ENCODE measurements around the gene DCAF8.

DCAF8 gene

DNA sequence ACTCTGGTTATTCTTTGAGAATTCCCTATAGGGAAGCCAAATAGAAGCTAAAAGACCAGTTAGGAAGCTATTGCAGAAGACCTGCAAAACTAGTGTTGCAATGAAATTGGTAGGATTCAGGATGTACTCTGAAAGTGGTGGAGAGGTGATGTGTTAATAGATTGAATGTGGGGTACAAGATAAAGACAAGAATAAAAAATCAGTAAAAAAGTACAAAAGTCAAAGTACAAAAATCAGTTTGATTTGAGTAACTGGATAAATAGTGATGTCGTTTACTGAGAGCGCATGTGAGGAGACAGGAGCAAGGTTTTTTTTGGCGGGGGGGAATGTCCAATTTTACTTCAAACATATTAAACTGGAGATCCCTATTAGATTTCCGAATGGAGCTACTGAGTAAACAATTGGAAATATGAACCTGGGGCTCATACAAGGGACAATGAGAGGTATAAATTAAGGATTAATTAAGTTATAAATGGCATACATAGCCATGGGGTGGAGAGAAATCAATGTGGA, 2.5 kb upstream of the DCAF8 start:
- no peak for DNase-seq (ENCODE audit: low read depth in 2 of 2)

DNA sequence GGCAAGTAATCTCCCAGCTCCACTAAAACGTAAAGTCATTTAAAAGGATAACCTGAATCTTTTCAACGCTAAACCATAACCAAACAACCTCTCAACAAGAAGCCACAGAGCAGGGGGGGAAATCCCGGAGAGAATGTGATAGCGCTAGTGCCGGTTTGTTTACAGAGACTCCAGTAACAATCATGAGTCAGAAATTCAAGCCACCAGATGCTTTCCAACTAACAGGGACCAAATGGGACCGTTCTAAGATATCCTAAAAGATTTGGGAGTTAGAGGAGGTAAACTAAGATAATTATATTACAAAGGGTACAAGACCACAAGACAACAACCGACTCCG, 825 bp downstream of the DCAF8 start:
- peak; percentile 40 to 66 for DNase-seq (ENCODE audit: low read depth in 2 of 2)

DNA sequence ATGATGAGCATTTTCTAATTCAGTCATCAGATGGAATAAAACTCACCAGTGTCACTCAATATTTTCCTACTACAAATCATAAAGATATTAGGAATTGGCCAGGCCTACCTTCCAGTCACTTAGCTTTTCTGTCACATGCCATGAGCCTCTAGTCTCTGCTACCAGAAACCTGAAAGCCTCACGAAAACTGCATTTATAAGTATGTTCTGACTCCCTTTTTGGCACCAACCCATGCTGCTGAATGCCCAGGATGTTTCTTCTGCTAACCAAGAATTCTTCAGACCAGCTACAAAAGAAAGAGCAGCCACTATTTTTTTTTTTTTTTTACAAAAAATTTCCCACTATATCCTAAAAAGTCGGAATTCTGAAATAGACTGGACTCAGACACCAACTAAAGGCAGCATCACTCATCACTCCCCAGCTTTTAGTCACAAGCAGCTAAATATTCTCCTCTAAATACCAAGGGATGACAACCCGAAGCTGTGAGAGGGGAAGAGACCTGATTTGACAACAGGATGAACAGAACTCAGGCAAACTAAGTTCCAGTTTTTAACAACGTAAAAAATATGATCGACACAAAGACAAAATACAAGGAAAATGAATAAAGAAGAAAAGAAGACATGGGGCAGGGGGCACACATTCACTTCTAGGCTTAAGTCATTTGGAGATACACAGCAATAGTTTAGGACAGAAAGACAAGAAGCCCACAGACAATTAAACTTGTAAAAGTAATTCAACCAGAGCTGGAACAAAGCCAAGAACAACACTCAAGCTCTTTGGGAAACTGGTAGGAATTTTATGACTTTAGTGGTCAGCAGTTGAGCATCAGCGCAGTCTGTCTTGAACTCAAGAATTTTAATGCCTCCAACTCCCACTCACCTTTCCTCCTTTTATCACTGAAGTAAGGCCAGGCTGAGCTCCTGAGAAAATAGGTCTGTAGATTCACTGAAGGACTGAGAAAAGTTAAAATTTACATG, 1.7 kb downstream of the DCAF8 start:
- no peak for DNase-seq (ENCODE audit: low read depth in 2 of 2)

DNA sequence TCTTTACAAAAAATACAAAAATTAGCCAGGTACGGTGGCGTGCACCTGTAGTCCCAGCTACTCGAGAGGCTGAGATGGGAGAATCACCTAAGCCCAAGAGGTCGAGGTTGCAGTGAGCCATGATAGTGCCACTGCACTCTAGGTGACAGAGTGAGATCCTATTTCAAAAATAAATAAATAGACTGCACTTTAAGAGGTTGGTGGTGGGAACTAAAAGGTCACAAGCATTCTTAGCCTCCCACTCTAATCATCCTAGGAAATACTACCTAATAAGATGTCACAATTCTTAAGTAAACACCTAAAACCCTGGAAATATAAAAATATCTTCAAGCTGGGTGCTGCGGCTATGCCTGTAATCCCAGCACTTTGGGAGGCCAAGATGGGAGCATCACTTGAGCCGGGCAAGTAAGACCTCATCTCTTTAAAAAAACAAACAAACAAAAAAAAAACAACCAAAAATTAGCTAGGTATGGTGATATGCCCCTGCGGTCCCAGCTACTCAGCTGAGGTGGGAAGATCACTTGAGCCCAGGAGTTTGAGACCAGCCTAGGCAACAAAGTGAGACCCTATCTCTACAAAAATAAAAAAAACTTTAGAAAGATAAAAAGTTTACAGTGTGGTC, 4.1 kb downstream of the DCAF8 start:
- DNase-seq (ENCODE audit: low read depth in 2 of 2): no peak

DNA sequence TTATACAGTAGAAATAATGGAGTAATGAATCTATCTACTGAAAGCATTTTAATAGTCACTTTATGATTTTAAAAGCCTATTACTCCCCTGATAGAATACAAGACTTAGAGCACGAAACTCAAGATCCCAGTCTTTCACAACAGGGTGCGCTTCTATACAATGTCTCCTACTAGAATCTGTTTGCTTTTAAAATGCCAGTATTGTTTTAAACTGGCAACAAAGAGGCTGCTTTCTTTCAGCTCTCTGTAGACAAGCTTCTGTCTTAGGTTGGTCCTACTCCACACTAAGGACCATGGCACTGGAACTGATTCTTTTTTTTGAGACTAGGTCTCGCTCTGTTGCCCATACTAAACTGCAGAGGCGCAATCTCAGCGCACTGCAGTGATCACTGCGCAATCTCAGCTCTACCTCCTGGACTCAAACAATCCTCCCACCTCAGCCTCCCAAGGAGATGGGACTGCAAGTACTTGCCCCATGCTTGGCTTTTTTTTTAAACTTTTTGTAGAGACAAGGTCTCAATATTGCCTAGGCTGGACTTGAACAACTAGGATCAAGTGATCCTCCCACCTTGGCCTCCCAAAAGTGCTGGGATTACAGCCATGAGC, 4.8 kb downstream of the DCAF8 start:
- no peak for DNase-seq (ENCODE audit: low read depth in 2 of 2)

DNA sequence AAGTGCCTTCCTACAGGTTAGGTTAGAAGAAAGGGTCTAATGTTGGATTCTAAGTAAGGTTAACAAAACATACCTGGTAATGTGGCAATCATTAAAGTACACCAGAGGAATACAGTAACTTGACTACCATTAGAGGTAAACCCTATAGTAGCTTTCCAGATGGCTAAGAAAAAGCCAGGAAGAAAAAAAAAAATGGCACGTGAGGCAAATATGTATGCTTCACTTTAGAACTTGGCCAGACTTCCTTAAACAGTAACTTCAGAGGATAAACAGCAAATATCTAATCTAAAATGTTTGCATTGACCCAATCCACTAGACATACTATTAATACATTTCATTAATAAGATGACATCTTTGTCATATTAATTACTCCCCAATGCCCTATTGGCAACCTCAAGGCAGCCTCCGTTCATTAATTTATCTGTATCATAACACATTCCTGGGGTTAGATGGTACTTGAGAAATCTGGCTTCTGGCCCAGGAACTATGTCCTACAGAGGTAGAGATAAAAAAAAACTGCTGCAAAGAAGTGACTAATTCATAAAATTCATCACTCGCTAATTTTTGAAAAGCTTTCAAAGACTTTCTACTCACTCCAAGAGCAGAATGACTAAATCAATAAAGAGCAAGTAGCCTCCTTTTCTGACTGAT, 5.8 kb downstream of the DCAF8 start:
- no peak for DNase-seq (ENCODE audit: low read depth in 2 of 2)

DNA sequence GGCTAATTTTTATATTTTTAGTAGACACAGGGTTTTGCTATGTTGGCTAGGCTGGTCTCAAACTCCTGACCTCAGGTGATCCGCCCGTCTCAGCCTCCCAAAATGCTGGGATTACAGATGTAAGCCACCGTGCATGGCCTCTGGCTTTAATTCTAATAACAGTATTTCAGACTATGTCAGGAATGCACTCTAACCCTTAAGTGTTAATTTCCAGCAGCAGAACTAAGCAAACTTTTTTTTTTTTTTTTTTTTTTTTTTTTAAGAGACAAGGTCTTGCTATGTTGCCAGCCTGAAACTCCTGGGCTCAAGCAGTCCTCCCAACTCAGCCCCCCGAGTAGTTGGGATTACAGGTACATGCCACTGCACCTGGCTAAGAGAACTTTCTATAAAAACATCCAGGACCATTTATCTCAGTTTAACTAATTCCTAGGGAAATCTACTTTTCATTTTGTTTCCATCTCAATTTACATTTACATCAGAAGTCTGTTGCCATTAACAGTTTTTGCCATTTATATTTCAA, 6.5 kb downstream of the DCAF8 start:
- DNase-seq (ENCODE audit: low read depth in 2 of 2): no peak

DNA sequence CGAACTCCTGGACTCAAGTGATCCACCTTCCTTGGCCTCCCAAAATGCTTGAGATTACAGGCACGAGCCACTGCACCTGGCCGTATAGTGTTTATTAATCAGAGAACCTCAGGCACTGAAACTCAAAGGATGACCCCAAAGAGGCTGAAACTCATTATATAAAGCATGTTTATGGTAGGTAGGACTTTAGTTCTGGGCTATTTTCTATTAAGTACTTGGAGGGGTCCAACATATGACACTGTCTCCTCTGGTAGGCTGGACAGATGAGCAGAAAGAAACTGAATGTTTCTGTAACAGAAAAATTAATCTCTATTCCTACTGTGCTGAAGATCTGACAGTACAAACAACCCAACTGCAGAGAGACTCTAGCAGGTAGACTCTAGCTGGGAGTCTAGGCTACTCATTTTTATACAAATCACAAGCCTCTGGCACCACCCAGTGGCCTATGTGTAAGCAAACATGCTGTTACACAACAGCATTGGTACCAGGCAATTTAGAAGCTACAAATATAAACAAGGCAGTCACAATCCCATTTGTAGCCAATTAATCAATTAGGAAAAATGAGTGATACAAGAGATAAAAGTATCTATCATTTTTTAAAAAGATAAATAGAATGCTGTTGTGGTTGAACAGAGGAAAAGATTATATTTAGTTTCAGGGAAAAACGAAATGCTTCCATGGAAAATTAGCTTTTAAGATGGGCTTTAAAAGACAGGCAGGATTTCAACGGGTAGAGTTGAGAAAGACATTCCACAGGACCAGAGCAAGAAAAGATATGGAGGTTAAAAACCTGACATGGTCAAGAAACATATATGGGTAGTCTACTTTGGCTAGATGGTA, 10.4 kb downstream of the DCAF8 start:
- peak in 1 of 2 donors; percentile 30 for DNase-seq (ENCODE audit: low read depth in 2 of 2)

DNA sequence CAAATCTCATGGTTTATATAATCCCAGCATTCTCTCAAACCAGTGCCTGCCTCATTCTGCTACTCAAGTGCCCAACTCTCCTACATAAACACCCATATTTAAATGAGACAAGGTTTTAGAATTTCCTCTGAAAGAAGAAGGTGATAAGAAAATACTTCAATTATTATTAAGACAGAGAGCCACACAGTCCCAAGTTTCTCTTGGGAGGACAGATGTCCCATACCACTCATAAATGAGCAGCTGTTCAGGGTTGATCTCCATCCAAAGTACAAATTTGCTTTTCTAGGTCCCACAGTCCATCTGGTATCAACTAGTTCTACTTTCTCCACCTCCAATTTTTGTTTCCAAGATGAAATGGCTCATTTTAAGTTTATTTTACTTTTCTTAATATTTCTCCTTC, 11.3 kb downstream of the DCAF8 start:
- no peak for DNase-seq (ENCODE audit: low read depth in 2 of 2)

DNA sequence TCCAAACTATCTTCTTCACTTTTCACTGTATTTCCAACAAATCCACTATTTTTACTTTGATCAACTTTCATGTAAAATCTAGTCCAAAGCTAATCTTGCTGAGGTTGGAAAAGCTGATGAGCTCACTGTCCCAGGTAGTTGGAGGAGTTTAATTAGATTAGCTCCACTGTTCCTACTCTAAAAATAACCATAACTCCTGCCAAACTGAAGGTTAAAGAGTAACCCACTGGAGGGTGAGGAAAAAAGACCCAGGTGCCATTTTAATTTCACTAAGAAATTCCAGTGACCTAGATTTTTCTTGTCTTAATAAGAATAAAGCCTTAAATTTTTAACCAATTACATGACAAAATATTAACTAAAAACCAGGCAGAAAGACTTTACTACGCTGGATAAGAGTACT, 15.3 kb downstream of the DCAF8 start:
- DNase-seq (ENCODE audit: low read depth in 2 of 2): no peak

DNA sequence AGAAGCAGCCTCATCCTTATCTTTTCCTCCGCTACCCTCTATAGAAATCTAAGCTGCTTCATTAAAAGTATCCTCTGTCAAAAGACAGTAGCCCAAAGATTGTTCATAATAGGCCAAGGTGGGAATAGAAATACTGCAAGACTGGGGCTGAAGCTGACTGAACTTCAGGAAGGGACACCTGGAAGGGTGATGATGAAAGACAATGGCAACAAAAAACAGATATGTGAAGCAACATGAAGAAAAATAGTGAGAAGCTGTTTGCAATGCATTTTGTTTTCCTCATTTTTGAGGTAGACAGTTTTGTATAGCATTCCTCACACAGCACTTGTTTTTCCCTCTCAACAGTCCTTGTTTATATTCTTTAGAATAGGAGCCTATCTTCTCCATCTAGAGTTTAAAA, 16.9 kb downstream of the DCAF8 start:
- DNase-seq (ENCODE audit: low read depth in 2 of 2): no peak

DNA sequence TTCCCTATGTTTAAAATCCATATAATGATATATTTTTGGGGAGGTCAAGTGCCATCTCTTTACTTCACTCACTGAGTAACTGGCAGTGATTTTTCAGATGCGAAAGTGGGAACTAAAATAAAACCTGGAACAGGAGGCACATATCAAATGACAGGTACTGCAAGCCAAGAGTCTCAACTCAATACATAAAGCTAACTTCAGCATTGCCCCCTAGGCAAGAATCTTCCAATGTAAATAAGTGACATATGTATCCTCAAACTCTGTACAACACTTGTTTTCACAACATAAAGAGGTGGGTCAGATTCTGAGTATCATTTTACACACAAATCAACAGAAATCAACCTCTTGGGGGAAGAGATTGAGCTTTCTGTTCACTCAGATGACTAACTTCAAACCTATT, 18.1 kb downstream of the DCAF8 start:
- no peak for DNase-seq (ENCODE audit: low read depth in 2 of 2)

DNA sequence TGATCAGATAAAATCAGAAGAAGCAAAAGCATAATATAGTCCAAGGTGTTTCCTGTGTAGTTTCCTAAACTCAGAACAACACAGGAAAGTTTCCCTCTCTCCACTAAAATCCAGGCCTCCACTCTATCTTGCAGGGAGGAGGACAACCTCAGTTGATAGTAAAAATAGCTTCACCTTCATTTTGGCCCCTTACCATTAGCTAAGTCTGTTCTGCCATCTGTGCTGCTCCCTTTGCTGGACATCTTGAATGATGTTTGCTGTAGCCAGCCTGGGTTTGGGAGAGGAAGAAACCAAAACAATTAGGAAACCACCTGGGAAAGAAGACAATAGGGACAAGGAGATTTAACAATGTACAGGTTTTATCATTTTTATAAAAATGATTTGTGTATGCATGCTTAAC, 18.6 kb downstream of the DCAF8 start:
- DNase-seq (ENCODE audit: low read depth in 2 of 2): no peak

DNA sequence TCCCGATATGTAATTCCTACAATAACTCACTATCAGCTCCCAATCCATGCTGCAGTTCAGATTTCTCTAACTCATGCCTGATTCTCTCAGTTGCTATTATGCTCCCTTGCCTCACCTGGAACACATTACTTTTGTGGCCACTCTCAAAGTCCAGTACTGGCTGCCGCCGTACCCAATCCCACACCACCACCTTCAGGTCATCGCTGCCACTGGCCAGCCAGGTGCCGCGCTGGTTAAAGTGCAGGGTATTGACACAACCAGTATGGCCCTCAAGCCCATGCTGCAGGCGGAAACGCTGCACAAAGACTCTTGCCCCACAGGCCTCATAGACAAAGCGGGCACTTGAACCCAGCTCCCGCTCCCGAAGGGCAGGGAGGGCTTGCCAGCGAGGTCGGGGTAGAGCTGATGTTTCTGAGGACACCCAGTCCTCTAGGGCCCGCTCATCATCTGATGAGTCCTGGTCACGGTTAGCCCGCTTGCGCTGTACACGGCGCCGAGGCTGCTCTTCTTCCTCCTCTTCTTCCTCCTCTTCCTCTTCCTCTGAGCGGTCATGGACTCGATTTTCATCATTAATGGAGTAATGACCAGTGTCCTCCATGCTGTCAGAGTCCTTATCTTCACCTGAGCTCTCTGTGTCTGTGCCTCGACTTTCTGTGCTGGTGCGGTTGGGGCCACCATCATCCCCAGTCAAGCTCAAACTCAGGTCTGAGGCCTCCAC, 22.6 kb downstream of the DCAF8 start:
- no peak for DNase-seq (ENCODE audit: low read depth in 2 of 2)

DNA sequence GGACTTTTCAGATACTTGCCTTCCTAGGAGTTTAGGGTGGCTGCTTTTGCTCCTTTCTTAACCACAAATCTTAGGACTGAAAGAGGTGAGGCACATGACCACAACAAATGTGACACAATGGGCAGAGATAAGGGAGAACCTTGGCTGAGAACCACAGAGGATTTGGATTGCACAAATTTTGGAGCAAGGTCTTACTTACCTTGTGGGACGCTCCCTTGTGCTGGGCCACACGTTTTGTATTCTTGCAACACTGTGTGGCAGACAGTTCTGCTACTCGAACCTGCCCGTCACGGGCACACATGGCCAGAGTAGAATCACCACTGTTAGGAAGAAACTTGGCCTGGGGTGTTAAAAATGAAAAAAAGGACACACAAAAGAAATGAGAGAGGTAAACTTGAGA, 23.9 kb downstream of the DCAF8 start:
- no peak for DNase-seq (ENCODE audit: low read depth in 2 of 2)

DNA sequence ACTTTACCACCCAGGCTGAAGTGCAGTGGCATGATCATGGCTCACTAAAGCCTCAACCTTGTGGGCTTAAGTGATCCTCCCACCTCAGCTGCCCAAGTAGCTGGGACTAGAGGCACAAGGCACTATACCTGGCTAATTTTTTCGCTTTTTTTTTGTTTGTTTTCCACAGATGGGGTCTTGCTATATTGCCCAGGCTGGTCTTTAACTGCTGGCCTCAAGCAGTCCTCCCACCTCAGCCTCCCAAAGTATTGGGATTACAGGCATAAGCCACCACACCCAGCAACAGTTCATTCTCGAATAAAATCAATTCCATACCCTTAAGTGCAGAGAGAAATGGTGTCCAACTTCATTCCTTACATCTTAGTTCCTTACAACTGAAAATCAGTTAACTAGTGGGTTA, 24.8 kb downstream of the DCAF8 start:
- no peak for DNase-seq (ENCODE audit: low read depth in 2 of 2)

DNA sequence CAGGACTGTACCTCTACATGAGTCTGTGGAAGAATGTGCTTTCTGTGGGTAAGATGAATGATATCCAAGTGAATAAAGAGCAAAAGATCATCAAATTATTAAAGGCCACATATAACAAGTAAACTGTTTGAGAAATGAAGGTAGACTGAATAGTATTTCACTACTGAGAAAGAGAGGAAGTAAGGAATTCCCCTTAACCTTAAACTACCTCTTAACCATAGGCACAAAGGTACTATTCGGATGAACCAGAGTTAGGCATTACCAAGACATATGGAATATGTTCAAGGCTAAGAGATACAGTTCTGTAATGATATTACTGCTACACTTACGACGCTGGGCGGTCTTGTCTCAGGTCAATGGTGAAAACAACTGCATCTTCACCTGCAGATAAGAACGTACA, 25.5 kb downstream of the DCAF8 start:
- no peak for DNase-seq (ENCODE audit: low read depth in 2 of 2)

DNA sequence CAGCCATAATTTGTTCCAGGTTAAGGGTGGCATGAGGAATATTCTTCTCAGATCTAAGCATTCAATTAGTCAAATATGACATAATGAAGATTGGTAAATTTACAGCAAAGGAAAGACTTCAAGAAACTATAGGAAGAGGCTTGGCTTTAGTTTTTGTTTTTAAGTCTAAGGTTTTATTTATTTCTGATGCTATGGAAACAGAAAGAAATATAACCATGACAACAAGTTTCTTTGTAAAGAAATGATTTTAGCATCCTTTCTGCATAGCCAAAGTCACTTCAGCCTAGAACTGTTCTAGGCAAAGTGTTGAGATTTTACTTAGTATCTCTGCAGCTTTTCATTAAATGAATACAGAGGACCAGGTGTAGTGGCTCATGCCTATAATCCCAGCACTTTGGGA, 29.4 kb downstream of the DCAF8 start:
- no peak for DNase-seq (ENCODE audit: low read depth in 2 of 2)

DNA sequence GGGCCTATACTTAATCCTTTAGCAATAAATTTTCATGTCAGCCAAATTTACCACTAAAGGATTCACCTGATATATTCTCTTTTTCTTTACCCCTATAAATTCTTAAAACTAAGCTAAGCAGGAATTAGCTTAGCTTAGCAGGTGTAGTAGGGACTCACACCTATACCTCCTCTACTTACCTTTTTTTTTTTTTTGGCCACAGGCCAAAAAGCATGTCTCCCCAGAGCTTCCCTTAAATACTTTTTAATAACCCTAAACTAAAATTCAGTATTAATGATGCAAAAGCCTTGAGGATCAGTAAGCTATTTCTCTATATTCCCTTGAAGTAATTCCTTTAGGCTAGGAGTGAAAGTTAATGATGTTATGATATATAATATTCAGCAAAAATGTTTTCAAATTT, 33.9 kb downstream of the DCAF8 start:
- no peak for DNase-seq (ENCODE audit: low read depth in 2 of 2)

DNA sequence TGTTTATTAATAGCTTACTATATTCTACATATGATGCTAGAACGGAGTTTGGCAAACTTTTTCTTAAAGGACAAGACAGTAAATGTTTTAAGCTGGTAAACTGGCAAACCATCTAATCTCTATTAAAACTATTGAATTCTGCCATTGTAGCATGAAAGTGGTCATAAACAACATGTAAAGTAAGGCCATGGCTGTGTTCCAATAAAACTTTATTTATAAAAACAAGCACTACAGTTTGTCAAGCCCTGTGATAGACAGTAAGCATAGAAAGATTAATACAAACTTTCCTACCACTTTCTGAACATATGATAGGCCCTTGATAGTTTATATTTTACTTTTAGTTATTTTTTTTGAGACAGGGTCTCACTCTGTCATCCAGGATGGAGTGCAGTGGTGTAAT, 34.8 kb downstream of the DCAF8 start:
- DNase-seq (ENCODE audit: low read depth in 2 of 2): no peak

DNA sequence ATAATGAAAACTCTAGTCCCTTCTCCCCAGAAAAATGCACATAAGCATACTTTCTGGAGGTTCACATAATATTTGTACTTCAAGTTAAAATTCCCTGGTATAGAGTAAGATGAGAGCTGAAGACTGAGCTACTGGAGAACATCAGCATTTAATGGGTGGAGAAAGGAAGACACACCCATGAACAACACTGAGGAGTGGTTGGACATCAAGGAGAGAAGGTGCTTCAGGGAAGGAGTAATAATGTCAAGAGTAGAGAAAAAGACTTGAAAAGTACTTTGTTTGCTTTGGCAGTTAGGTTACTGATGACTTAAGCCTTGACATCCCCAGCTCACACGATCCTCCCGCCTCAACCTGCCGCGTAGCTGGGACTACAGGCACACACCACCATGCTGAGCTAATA, 35.3 kb downstream of the DCAF8 start:
- DNase-seq (ENCODE audit: low read depth in 2 of 2): no peak

Measured in stimulated activated CD8-positive, alpha-beta memory T cell treated with anti-CD3 and anti-CD28 coated beads, Interleukin-15, amount 100 ng/mL, for 4 hours (primary cell).